Spleen (tissue), 11 donors: Measurements from ENCODE around the gene CDKN2C. TPM values are rescaled to one million over a fixed set of nuclear protein-coding genes. Genes with fewer than 3 reads are reported as not detected.
"Not testable (repeated sequence)": the region's sequence is repeated elsewhere in the genome, so short reads cannot be mapped to it uniquely, and the experiment has no call there.

Experiments used
- DNase-seq: peaks from one replicate; pipeline ENCODE4 v3.0.0-alpha.2; 2020
- H3K27ac ChIP-seq, 8 donors: fragments of 200-600 bp; sonication (generic) in 7 of 8; 1 replicate in 4 of 8; 2 replicates in 4 of 8; pipeline versions ENCODE4 v1.5.0 to v1.8.0; 2016 to 2021; ENCODE audit warnings: inconsistent platforms in 4 of 8, mild to moderate bottlenecking in 4 of 8, moderate library complexity in 1 of 8
- H3K27me3 ChIP-seq, 7 donors: fragments of 200-600 bp; sonication (generic) in 6 of 7; replicated peaks in 1 of 7; 1 replicate in 4 of 7; 2 replicates in 3 of 7; pipeline versions ENCODE4 v1.5.0 to v1.8.0; 2016 to 2021; ENCODE audit warnings: inconsistent platforms in 3 of 7, mild to moderate bottlenecking in 1 of 7
- H3K36me3 ChIP-seq, 6 donors: fragments of 200-600 bp; sonication (generic) in 5 of 6; 1 replicate in 4 of 6; 2 replicates in 2 of 6; pipeline versions ENCODE4 v1.5.0 to v1.8.0; 2016 to 2021; ENCODE audit warnings: inconsistent platforms in 2 of 6
- H3K4me1 ChIP-seq, 6 donors: fragments of 200-600 bp; sonication (generic) in 5 of 6; 1 replicate in 3 of 6; 2 replicates in 3 of 6; pipeline versions ENCODE4 v1.5.0 to v1.8.0; 2016 to 2021; ENCODE audit warnings: inconsistent platforms in 3 of 6
- H3K4me3 ChIP-seq, 8 donors: fragments of 200-600 bp; sonication (generic) in 7 of 8; 1 replicate in 4 of 8; 2 replicates in 4 of 8; pipeline versions ENCODE4 v1.5.0 to v1.8.0; 2016 to 2021; ENCODE audit warnings: inconsistent platforms in 4 of 8, mild to moderate bottlenecking in 4 of 8, moderate library complexity in 2 of 8
- H3K9me3 ChIP-seq, 8 donors: fragments of 200-600 bp; sonication (generic) in 7 of 8; 1 replicate in 4 of 8; 2 replicates in 4 of 8; pipeline versions ENCODE4 v1.5.0 to v1.8.0; 2016 to 2021; ENCODE audit warnings: inconsistent platforms in 4 of 8
- CTCF ChIP-seq, 11 experiments: fragments of 200-600 bp in 7 of 11; fragments of 450-650 bp in 4 of 11; sonication (generic) in 4 of 11; IDR thresholded peaks in 8 of 11; conservative IDR thresholded peaks in 3 of 11; 1 replicate in 7 of 11; 2 replicates in 4 of 11; pipeline versions ENCODE4 v1.4.0 to v1.8.0; 2016 to 2021; ENCODE audit warnings: antibody characterized with exemption in 11 of 11, inconsistent platforms in 4 of 11, mild to moderate bottlenecking in 1 of 11
- POLR2A ChIP-seq, 3 donors: fragments of 450-650 bp; IDR thresholded peaks; one replicate each; pipeline ENCODE4 v1.5.1; 2017; ENCODE audit warnings: antibody characterized with exemption in 3 of 3, mild to moderate bottlenecking in 1 of 3
- POLR2AphosphoS5 ChIP-seq, 3 donors: sonication (generic); formaldehyde crosslinking; IDR thresholded peaks; one replicate each; pipeline ENCODE4 v1.5.1; 2017; ENCODE audit warnings: antibody characterized with exemption in 3 of 3
- WGBS, 5 donors: extraction: QIAGEN DNeasy Blood & Tissue Kit in 3 of 5; methylation state at CpG; one replicate each; pipeline versions ENCODE4 v1.1.5 to v1.1.7; 2013 to 2018; 5-methylcytosine and 5-hydroxymethylcytosine counted together
- intact Hi-C: fragments of 100-400 bp; cut with DNase I; formaldehyde crosslinking; loops from one replicate; pipeline ENCODE4 v1.15.0; 2023; ENCODE audit warnings: low total_unique reads
- polyA plus RNA-seq, 3 donors: library from polyadenylated mRNA; stranded (reverse); fragments of 200-250 nt; gene quantifications; one replicate each; pipeline ENCODE4 v1.2.1, GENCODE V29; 2013
- total RNA-seq, 7 donors: library from RNA; depleted of rRNA in 3 of 7; stranded (reverse); fragments of >200 nt in 3 of 7; fragmentation: NEBNext Ultra II Directional in 4 of 7; extraction: Animal tissue kit (Norgen Biotek cat#: 25700) in 4 of 7; gene quantifications; one replicate each; pipeline versions ENCODE4 v1.1.0 to v1.2.1, GENCODE V29; 2016 to 2021
- donor health status: healthy with polysubstance abuse.
- donor health status: DM: no; HTN: no; CAD: no; lungs with moderate emphysema.
- donor health status: DM: no; HTN: no; CAD: no.
- donor health status: Bipolar disorder and iron deficiency.
- donor health status: healthy.
- donor health status: DM: no; HTN: no; CAD: no.
- donor health status: DM: yes; HTN: yes; CAD: no.

The CDKN2C gene
- total and polyA plus RNA-seq, 10 donors: 6.9 to 18.2 (median 11.4) TPM

GRCh38 chr1:50934838-50935237 is 35.2 kb upstream of the CDKN2C start:
- H3K36me3 ChIP-seq: no peaks in the 10 kb centered on the region
- H3K4me3 ChIP-seq: no peak overlapping the region
- H3K27ac ChIP-seq: no peak overlapping the region
- intact Hi-C loops: no loop called here
- TF ChIP-seq POLR2AphosphoS5 (IDR thresholded peaks at IDR 0.05) (no peak), CTCF (IDR thresholded peaks at IDR 0.05 in 8 of 11, conservative IDR thresholded peaks at IDR 0.05 in 3 of 11) (no peak), POLR2A (IDR thresholded peaks at IDR 0.05) (no peak)
- peaks cover 0 to 4% (median 2%) of the 10 kb centered on the region in 8 donors for H3K9me3 ChIP-seq
- peaks cover 0 to 5% (median 0%) of the 10 kb centered on the region in 6 donors for H3K4me1 ChIP-seq
- no peaks in the 10 kb centered on the region for H3K27me3 ChIP-seq
- no peak for DNase-seq

- H3K27me3 ChIP-seq, H3K4me1 ChIP-seq, DNase-seq, H3K36me3 ChIP-seq, H3K9me3 ChIP-seq, H3K27ac ChIP-seq, intact Hi-C loops, H3K4me3 ChIP-seq: not testable (repeated sequence)
- 93 to 99% (median 97%) methylated on average over 2 of the region's 2 CpGs for WGBS, 5 donors
Observed at GRCh38 chr1:50935276-50935675, 34.8 kb upstream of the CDKN2C start.

GRCh38 chr1:50936321-50936720 is 33.7 kb upstream of the CDKN2C start:
- no peaks in the 10 kb centered on the region for H3K36me3 ChIP-seq
- H3K9me3 ChIP-seq: peaks cover 0 to 3% (median under 1%) of the 10 kb centered on the region in 8 donors
- intact Hi-C loops: no loop called here
- TF ChIP-seq CTCF (IDR thresholded peaks at IDR 0.05 in 8 of 11, conservative IDR thresholded peaks at IDR 0.05 in 3 of 11) (no peak), POLR2A (IDR thresholded peaks at IDR 0.05) (no peak), POLR2AphosphoS5 (IDR thresholded peaks at IDR 0.05) (no peak)
- H3K4me1 ChIP-seq: no peaks in the 10 kb centered on the region
- no peak overlapping the region for H3K4me3 ChIP-seq
- no peak overlapping the region for H3K27ac ChIP-seq
- 80 to 93% (median 84%) methylated on average over 2 of the region's 2 CpGs for WGBS, 5 donors
- no peaks in the 10 kb centered on the region for H3K27me3 ChIP-seq
- no peak for DNase-seq

- 93 to 98% (median 96%) methylated on average over 3 of the region's 3 CpGs for WGBS, 5 donors
- Histone ChIP-seq H3K27ac (no peak overlapping the region), H3K4me1 (no peaks in the 10 kb centered on the region), H3K4me3 (no peak overlapping the region), H3K9me3 (no peaks in the 10 kb centered on the region), H3K27me3 (no peaks in the 10 kb centered on the region), H3K36me3 (no peaks in the 10 kb centered on the region)
- DNase-seq: no peak
- intact Hi-C loops: no loop called here
- no peak for TF ChIP-seq POLR2AphosphoS5 (IDR thresholded peaks at IDR 0.05)
- TF ChIP-seq POLR2A (IDR thresholded peaks at IDR 0.05): no peak
- no peak for TF ChIP-seq CTCF (IDR thresholded peaks at IDR 0.05 in 8 of 11, conservative IDR thresholded peaks at IDR 0.05 in 3 of 11)
Observed at GRCh38 chr1:50940291-50940690, 29.8 kb upstream of the CDKN2C start.

GRCh38 chr1:50942334-50942733 is 27.7 kb upstream of the CDKN2C start:
- intact Hi-C loops: no loop called here
- WGBS, 5 donors: 79 to 100% (median 92%) methylated on average over 1 of the region's 1 CpG
- TF ChIP-seq POLR2AphosphoS5 (IDR thresholded peaks at IDR 0.05) (no peak), POLR2A (IDR thresholded peaks at IDR 0.05) (no peak), CTCF (IDR thresholded peaks at IDR 0.05 in 8 of 11, conservative IDR thresholded peaks at IDR 0.05 in 3 of 11) (no peak)
- Histone ChIP-seq H3K27ac (no peak overlapping the region), H3K9me3 (no peaks in the 10 kb centered on the region), H3K4me3 (no peak overlapping the region), H3K4me1 (peaks cover 0 to 11% (median 2%) of the 10 kb centered on the region in 6 donors), H3K27me3 (no peaks in the 10 kb centered on the region), H3K36me3 (no peaks in the 10 kb centered on the region)
- no peak for DNase-seq
